Liver (tissue), 9 donors: ENCODE data around the gene ARHGEF40. TPM values are rescaled to one million over a fixed set of nuclear protein-coding genes. Genes with fewer than 3 reads are reported as not detected.

Experiments used
- DNase-seq: peaks from one replicate; pipeline ENCODE4 v3.0.0-alpha.2; 2017; ENCODE audit warnings: low spot score
- H3K27ac ChIP-seq, 2 donors: one replicate each; pipeline ENCODE4 v1.7.0; 2013; ENCODE audit warnings: inconsistent platforms in 2 of 2, low read length in 2 of 2, control low read depth in 1 of 2, low read depth in 1 of 2, mild to moderate bottlenecking in 1 of 2
- H3K27me3 ChIP-seq, 4 donors: one replicate each; pipeline versions ENCODE4 v1.6.1 to v1.7.0; 2013; ENCODE audit warnings: low read length in 3 of 4, inconsistent platforms in 1 of 4, mild to moderate bottlenecking in 1 of 4, moderate library complexity in 1 of 4; ENCODE audit not compliant: control insufficient read depth in 4 of 4, insufficient read depth in 4 of 4
- H3K36me3 ChIP-seq, 4 donors: one replicate each; pipeline versions ENCODE4 v1.6.1 to v1.7.0; 2013; ENCODE audit warnings: low read length in 3 of 4, mild to moderate bottlenecking in 3 of 4, low read depth in 1 of 4, moderate library complexity in 1 of 4; ENCODE audit not compliant: control insufficient read depth in 4 of 4, insufficient read depth in 3 of 4
- H3K4me1 ChIP-seq, 4 donors: one replicate each; pipeline versions ENCODE4 v1.6.1 to v1.7.0; 2013; ENCODE audit warnings: low read length in 3 of 4, mild to moderate bottlenecking in 3 of 4, moderate library complexity in 1 of 4; ENCODE audit not compliant: control insufficient read depth in 4 of 4, insufficient read depth in 4 of 4
- H3K4me3 ChIP-seq, 3 donors: one replicate each; pipeline versions ENCODE4 v1.6.1 to v1.7.0; 2013; ENCODE audit warnings: low read length in 3 of 3, control low read depth in 1 of 3, low read depth in 1 of 3, mild to moderate bottlenecking in 1 of 3
- H3K9ac ChIP-seq, 2 donors: one replicate each; pipeline ENCODE4 v1.7.0; 2013; ENCODE audit warnings: low read length in 2 of 2, mild to moderate bottlenecking in 2 of 2, moderate library complexity in 2 of 2, control low read depth in 1 of 2, low read depth in 1 of 2
- H3K9me3 ChIP-seq, 4 donors: one replicate each; pipeline versions ENCODE4 v1.6.1 to v1.7.0; 2013; ENCODE audit warnings: low read length in 3 of 4; ENCODE audit not compliant: control insufficient read depth in 4 of 4
- ATF3 ChIP-seq: IDR thresholded peaks from 2 replicates; pipeline ENCODE4 v1.6.1; 2016; ENCODE audit warnings: antibody characterized with exemption
- FOXA2 ChIP-seq: IDR thresholded peaks from 2 replicates; pipeline ENCODE4 v1.6.1; 2016; ENCODE audit warnings: antibody characterized with exemption
- GABPA ChIP-seq, 2 donors: IDR thresholded peaks in 1 of 2; conservative IDR thresholded peaks in 1 of 2; 2 replicates each; pipeline ENCODE4 v1.6.1; 2016; ENCODE audit warnings: antibody characterized with exemption in 2 of 2, mild to moderate bottlenecking in 1 of 2, moderate library complexity in 1 of 2
- HNF4G ChIP-seq: IDR thresholded peaks from 2 replicates; pipeline ENCODE4 v1.6.1; 2016; ENCODE audit warnings: antibody characterized with exemption
- JUND ChIP-seq, 2 donors: IDR thresholded peaks; 2 replicates each; pipeline ENCODE4 v1.6.1; 2016; ENCODE audit warnings: antibody characterized with exemption in 2 of 2
- MAX ChIP-seq: IDR thresholded peaks from 2 replicates; pipeline ENCODE4 v1.6.1; 2016; ENCODE audit warnings: antibody characterized with exemption
- NR2F2 ChIP-seq: IDR thresholded peaks from 2 replicates; pipeline ENCODE4 v1.6.1; 2016; ENCODE audit warnings: antibody characterized with exemption
- RAD21 ChIP-seq, 2 donors: IDR thresholded peaks; 2 replicates each; pipeline ENCODE4 v1.6.1; 2016; ENCODE audit warnings: antibody characterized with exemption in 2 of 2, mild to moderate bottlenecking in 2 of 2
- REST ChIP-seq: IDR thresholded peaks from 2 replicates; pipeline ENCODE4 v1.6.1; 2016; ENCODE audit warnings: antibody characterized with exemption, mild to moderate bottlenecking
- RXRA ChIP-seq, 2 donors: IDR thresholded peaks; 2 replicates each; pipeline ENCODE4 v1.6.1; 2017 to 2018; ENCODE audit warnings: antibody characterized with exemption in 2 of 2, mild to moderate bottlenecking in 1 of 2
- SP1 ChIP-seq: IDR thresholded peaks from 2 replicates; pipeline ENCODE4 v1.6.1; 2018; ENCODE audit warnings: antibody characterized with exemption, mild to moderate bottlenecking
- TAF1 ChIP-seq: conservative IDR thresholded peaks from 2 replicates; pipeline ENCODE4 v1.6.1; 2016; ENCODE audit warnings: antibody characterized with exemption, mild to moderate bottlenecking
- ZBTB33 ChIP-seq: IDR thresholded peaks from 2 replicates; pipeline ENCODE4 v1.6.1; 2016; ENCODE audit warnings: antibody characterized with exemption
- WGBS: extraction: QIAGEN DNeasy Blood & Tissue Kit; methylation state at CpG from one replicate; pipeline ENCODE4 v1.1.7; 2013; 5-methylcytosine and 5-hydroxymethylcytosine counted together
- polyA plus RNA-seq, 2 donors: library from polyadenylated mRNA; stranded (reverse) in 1 of 2; unstranded in 1 of 2; fragments of 200-250 nt in 1 of 2; fragments of >200 nt in 1 of 2; fragmentation: Nextera tagmentation in 1 of 2; extraction: Ambion mirVana in 1 of 2; gene quantifications; one replicate each; pipeline versions ENCODE4 v1.2.1 to v1.2.3, GENCODE V29; 2013 to 2015
- total RNA-seq, 2 donors: library from RNA; depleted of rRNA; stranded (reverse); fragments of >200 nt; gene quantifications; one replicate each; pipeline ENCODE4 v1.2.3, GENCODE V29; 2014
- donor health status: healthy.
- donor health status: healthy.
- donor health status: healthy.
- donor health status: healthy.
- donor health status: healthy.

ARHGEF40 gene
- total and polyA plus RNA-seq, 4 donors: 9.3 to 42.5 (median 16.9) TPM

GRCh38 chr14:21106498-21107282, 36.6 kb downstream of the ARHGEF40 start (continued):
- TF ChIP-seq ATF3: no peak
- peak; percentile 62 for TF ChIP-seq SP1

- no peak overlapping the region for H3K9ac ChIP-seq
Measured at GRCh38 chr14:21107283-21107800, 37.2 kb downstream of the ARHGEF40 start.

GRCh38 chr14:21108791-21109190, 38.7 kb downstream of the ARHGEF40 start:
- DNase-seq: no peak
- Histone ChIP-seq H3K9ac (no peak overlapping the region), H3K4me1 (peaks cover 8 to 34% (median 30%) of the 10 kb centered on the region in 4 donors), H3K27me3 (no peaks in the 10 kb centered on the region), H3K9me3 (no peaks in the 10 kb centered on the region), H3K36me3 (no peaks in the 10 kb centered on the region), H3K27ac (no peak overlapping the region), H3K4me3 (no peak overlapping the region)
- WGBS: 96% methylated on average over 4 of the region's 4 CpGs
- TF ChIP-seq REST (no peak), RXRA (IDR thresholded peaks at IDR 0.05) (no peak), ATF3 (no peak), GABPA (IDR thresholded peaks at IDR 0.05 in 1 of 2, conservative IDR thresholded peaks at IDR 0.05 in 1 of 2) (no peak), FOXA2 (no peak), HNF4G (no peak), RAD21 (IDR thresholded peaks at IDR 0.05) (no peak)

More at GRCh38 chr14:21107283-21107800, 37.2 kb downstream of the ARHGEF40 start:
- H3K36me3 ChIP-seq: no peaks in the 10 kb centered on the region
- H3K4me1 ChIP-seq: peaks cover 8 to 47% (median 41%) of the 10 kb centered on the region in 4 donors
- no peak for DNase-seq
- WGBS: 60% methylated on average over 5 of the region's 5 CpGs
- H3K9me3 ChIP-seq: no peaks in the 10 kb centered on the region
- peak overlapping the region; percentile 63 to 79 for H3K27ac ChIP-seq
- H3K4me3 ChIP-seq: no peak overlapping the region
- H3K27me3 ChIP-seq: no peaks in the 10 kb centered on the region
- TF ChIP-seq JUND (IDR thresholded peaks at IDR 0.05): no peak
- no peak for TF ChIP-seq ZBTB33
- TF ChIP-seq FOXA2: no peak
- no peak for TF ChIP-seq MAX
- TF ChIP-seq ATF3: no peak
- no peak for TF ChIP-seq TAF1
- no peak for TF ChIP-seq NR2F2
- TF ChIP-seq RAD21 (IDR thresholded peaks at IDR 0.05): no peak
